ENCODE results near the gene LRCOL1.

DNA sequence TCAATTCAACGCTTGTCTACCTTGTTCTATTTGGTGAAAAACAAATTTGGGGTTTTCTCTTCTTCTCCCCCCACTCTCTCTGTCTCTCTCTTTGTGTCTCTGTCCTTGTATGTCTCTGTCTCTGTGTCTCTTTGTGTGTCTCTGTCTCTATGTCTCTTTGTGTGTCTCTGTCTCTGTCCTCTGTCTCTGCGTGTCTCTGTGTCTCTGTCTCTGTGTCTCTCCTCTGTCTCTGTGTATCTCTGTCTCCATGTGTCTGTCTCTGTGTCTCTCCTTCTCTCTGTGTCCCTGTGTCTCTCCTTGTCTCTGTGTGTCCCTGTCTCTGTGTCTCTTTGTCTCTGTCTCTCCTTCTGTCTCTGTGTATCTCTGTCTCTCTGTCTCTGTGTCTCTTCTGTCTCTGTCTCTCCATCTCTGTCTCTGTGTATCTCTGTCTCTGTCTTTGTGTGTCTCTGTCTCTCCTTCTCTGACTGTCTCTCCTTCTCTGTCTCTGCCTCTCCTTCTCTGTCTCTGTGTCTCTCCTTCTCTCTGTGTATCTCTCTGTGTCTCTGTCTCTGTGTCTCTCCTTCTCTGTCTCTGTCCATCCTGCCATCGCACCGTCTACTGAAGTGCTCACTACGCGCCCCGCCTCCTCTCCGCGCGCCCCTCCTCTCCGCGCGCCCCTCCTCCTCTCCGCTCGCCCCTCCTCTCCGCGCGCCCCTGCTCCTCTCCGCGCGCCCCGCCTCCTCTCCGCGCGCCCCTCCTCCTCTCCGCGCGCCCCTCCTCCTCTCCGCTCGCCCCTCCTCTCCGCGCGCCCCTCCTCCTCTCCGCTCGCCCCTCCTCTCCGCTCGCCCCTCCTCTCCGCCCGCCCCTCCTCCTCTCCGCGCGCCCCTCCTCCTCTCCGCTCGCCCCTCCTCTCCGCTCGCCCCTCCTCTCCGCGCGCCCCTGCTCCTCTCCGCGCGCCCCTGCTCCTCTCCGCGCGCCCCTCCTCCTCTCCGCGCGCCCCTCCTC, 12.8 kb downstream of the LRCOL1 start:
- TF ChIP-seq, protein P1, sequence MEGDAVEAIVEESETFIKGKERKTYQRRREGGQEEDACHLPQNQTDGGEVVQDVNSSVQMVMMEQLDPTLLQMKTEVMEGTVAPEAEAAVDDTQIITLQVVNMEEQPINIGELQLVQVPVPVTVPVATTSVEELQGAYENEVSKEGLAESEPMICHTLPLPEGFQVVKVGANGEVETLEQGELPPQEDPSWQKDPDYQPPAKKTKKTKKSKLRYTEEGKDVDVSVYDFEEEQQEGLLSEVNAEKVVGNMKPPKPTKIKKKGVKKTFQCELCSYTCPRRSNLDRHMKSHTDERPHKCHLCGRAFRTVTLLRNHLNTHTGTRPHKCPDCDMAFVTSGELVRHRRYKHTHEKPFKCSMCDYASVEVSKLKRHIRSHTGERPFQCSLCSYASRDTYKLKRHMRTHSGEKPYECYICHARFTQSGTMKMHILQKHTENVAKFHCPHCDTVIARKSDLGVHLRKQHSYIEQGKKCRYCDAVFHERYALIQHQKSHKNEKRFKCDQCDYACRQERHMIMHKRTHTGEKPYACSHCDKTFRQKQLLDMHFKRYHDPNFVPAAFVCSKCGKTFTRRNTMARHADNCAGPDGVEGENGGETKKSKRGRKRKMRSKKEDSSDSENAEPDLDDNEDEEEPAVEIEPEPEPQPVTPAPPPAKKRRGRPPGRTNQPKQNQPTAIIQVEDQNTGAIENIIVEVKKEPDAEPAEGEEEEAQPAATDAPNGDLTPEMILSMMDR (IDR thresholded peaks at IDR 0.05) = no peak
- no peak for TF ChIP-seq POLR2A (IDR thresholded peaks at IDR 0.05)

Data from adrenal gland (tissue), 5 donors.